DOHH2 (cell line): ENCODE measurements around the gene CASZ1.

Experiments used
- EZH2phosphoT487 ChIP-seq: fragments of 200-600 bp; sonication (generic); IDR thresholded peaks from 2 replicates; pipeline ENCODE4 v1.6.1; 2017; ENCODE audit warnings: borderline replicate concordance, mild to moderate bottlenecking, antibody characterized with exemption, low read length, moderate library complexity, mixed read lengths
- TF ChIP-seq, protein P1 (sequence below): fragments of 200-600 bp; sonication (generic); IDR thresholded peaks from one replicate; pipeline ENCODE4 v1.5.1; 2014; ENCODE audit warnings: antibody characterized with exemption, mild to moderate bottlenecking, low read depth, low read length; ENCODE audit not compliant: poor library complexity, severe bottlenecking

DNA sequence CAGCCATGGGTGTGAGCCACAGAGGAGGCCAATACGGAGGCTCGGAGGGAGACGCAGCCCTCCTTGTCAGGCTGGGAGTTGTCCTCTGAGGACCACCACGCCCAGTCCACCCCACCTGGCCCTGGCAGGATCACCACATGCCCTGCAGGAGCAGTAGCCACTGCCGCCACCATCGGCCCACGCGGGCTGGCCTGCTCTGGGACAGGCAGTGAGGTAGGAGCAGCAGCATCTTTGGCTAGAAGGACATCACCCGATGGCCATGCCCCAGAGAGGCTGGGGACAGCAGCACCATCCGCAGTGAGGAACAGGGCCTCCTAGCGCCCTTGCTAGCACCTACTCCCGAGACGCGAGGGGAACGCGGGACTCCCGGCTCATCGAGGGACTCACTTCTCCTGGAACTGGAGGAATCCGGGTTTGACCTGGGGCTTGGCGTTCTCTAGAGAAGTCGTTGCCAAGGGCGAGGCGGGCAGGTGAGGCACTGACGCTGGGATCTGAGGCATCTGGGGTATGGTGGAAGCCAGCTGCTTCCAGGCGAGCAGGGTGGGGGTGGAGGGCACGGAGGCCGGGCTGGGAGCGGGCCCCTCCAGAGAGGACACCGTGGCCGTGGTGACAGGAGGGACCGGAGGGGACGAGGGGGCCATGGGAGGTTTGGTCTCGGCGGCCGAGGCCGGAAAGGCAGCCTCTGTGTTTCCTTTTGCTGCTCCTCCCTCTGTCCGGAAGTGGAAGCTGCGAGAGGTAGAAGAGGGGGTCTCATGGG lies 148.9 kb downstream of the CASZ1 start:
- no peak for TF ChIP-seq EZH2phosphoT487
- TF ChIP-seq, protein P1, sequence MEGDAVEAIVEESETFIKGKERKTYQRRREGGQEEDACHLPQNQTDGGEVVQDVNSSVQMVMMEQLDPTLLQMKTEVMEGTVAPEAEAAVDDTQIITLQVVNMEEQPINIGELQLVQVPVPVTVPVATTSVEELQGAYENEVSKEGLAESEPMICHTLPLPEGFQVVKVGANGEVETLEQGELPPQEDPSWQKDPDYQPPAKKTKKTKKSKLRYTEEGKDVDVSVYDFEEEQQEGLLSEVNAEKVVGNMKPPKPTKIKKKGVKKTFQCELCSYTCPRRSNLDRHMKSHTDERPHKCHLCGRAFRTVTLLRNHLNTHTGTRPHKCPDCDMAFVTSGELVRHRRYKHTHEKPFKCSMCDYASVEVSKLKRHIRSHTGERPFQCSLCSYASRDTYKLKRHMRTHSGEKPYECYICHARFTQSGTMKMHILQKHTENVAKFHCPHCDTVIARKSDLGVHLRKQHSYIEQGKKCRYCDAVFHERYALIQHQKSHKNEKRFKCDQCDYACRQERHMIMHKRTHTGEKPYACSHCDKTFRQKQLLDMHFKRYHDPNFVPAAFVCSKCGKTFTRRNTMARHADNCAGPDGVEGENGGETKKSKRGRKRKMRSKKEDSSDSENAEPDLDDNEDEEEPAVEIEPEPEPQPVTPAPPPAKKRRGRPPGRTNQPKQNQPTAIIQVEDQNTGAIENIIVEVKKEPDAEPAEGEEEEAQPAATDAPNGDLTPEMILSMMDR, result no peak
